SW480 (cell line): ENCODE results near the gene C2.
"Not testable (repeated sequence)": the region's sequence is repeated elsewhere in the genome, so short reads cannot be mapped to it uniquely, and the experiment has no call there.

ENCODE experiments used
- DNase-seq: peaks from one replicate; pipeline ENCODE4 v3.0.0-alpha.2; 2016; ENCODE audit warnings: low spot score

C2 gene

DNA sequence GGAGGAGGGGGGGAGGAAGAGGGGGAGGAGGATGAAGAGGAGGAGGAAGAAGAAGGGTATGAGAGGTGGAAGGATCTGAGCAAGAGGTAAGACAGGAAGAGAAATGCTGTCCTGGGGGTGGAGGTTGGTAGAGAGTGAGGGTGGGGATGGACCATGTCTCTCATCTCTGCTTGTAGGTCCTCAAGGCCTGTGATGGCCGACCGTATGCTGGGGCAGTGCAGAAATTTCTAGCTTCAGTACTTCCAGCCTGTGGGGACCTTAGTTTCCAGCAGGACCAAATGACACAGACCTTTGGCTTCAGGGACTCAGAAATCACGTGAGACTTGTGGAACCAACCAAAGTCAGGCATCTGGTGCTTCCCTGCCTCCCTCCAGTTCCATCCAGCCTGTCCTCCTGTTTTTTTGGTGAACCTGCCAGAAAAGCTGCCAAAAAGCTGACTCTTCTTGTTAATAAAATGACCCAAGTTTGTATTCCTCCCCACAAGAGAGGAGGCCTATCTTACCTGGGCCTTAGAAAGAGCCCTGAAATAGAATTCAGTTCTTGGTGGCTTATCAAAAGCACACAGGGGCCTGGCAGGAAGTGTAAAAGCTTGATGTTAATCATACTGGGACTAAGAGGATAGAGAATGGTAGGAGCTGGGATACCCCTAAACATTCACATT lies 51.9 kb downstream of the C2 start:
- no peak for DNase-seq

- DNase-seq, result not testable (repeated sequence)
Measured at GRCh38 chr6:31980195-31980876, 52.8 kb downstream of the C2 start.

- DNase-seq, result not testable (repeated sequence)
Measured at GRCh38 chr6:31980998-31981397, 53.5 kb downstream of the C2 start.

GRCh38 chr6:31981744-31982143 lies 54.2 kb downstream of the C2 start, which contains the start of gene C4A:
C4A (plus strand) TSS chr6:31982057; CDS start chr6:31982108, 51 bp downstream.
- not testable (repeated sequence) for DNase-seq

DNA sequence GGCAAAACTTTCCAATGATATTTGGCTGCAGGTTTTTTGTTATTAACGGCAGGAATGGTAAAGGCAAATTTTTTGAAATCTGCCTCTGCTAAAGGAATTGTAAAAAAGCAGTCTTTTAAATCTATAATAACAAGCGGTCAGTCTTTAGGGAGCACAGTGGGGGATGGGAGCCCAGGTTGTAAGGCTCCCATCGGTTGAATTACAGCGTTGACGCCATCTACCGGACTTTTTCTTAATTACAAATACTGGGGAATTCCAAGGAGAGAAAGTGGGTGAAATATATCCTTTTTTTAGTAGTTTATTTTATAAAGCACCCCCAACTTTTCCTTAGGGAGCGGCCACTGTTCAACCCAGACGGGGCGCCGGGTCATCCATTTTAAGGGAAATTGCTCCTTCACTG lies 61.8 kb downstream of the C2 start:
- DNase-seq, result not testable (repeated sequence)

- not testable (repeated sequence) for DNase-seq
Measured at GRCh38 chr6:31994421-31994820, 66.9 kb downstream of the C2 start.
